ENCODE measurements around the gene ZNF148.

DNA sequence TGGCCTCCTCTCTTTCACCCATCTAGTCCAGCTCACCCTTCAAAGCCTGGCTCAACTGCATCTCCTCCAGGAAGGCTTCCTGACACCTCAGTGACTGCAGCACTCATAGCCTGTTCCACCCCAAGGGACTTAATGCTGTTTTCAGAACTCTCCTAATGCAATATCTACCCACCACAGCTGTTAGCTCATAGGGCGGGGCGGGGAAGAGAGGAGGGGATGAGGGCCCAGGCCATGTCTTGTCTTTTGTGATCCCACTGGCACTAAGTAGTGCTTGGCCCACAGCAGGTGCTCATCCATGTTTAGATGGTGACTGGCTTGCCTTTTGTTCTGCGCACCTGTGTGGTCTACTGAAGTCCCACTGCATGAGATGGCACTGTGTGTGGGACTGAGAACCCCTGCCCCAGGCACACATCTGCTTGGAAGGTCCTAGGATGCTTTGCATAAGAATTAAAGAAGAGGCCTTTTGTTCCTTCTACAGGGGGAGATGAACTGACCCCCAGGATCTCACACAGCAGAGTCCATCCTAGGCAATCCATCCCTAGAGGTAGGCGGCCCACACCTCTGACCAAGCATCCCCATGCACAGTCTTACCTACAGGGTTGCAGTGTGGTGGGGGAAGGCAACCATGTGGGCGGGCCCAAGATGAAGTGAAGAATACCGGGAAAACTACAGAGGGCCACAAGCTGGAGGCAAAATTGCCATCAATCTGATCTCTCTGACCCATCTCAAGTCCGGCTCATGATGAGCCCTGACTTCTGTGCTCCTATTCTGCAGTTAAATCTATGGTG is 185.6 kb downstream of the ZNF148 start:
- TF ChIP-seq SIN3A (IDR thresholded peaks at IDR 0.05; ENCODE audit: borderline replicate concordance, insufficient read depth, low read length) = no peak
- TF ChIP-seq, protein P1, sequence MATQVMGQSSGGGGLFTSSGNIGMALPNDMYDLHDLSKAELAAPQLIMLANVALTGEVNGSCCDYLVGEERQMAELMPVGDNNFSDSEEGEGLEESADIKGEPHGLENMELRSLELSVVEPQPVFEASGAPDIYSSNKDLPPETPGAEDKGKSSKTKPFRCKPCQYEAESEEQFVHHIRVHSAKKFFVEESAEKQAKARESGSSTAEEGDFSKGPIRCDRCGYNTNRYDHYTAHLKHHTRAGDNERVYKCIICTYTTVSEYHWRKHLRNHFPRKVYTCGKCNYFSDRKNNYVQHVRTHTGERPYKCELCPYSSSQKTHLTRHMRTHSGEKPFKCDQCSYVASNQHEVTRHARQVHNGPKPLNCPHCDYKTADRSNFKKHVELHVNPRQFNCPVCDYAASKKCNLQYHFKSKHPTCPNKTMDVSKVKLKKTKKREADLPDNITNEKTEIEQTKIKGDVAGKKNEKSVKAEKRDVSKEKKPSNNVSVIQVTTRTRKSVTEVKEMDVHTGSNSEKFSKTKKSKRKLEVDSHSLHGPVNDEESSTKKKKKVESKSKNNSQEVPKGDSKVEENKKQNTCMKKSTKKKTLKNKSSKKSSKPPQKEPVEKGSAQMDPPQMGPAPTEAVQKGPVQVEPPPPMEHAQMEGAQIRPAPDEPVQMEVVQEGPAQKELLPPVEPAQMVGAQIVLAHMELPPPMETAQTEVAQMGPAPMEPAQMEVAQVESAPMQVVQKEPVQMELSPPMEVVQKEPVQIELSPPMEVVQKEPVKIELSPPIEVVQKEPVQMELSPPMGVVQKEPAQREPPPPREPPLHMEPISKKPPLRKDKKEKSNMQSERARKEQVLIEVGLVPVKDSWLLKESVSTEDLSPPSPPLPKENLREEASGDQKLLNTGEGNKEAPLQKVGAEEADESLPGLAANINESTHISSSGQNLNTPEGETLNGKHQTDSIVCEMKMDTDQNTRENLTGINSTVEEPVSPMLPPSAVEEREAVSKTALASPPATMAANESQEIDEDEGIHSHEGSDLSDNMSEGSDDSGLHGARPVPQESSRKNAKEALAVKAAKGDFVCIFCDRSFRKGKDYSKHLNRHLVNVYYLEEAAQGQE (IDR thresholded peaks at IDR 0.05; ENCODE audit: insufficient read depth in 1 of 2, low read depth in 2 of 2, low read length in 2 of 2) = no peak
